CD4-positive, alpha-beta T cell (primary cell): ENCODE measurements around the gene CR1L. TPM values are rescaled to one million over a fixed set of nuclear protein-coding genes. Genes with fewer than 3 reads are reported as not detected.
"Not testable (repeated sequence)": the region's sequence is repeated elsewhere in the genome, so short reads cannot be mapped to it uniquely, and the experiment has no call there.

ENCODE experiments used
- ATAC-seq: fragments of 200-7000 bp; cut with Tn5 transposase; one replicate; pipeline ENCODE4 v1.10.0; 2022; ENCODE audit warnings: mild to moderate bottlenecking; ENCODE audit not compliant: poor library complexity
- CTCF ChIA-PET: fragments of 350-600 bp; sonication (Branson Sonifier 250); formaldehyde crosslinking; loops from one replicate; lab custom pipeline; 2021; ENCODE audit warnings: antibody characterized with exemption, inconsistent platforms; lab: Charles Lee
- POLR2A ChIA-PET: fragments of 350-600 bp; sonication (Branson Sonifier 250); formaldehyde crosslinking; loops from one replicate; lab custom pipeline; 2021; ENCODE audit warnings: antibody characterized with exemption, inconsistent platforms; lab: Charles Lee
- DNase-seq, 14 experiments: peaks; one replicate each; pipeline ENCODE4 v3.0.0-alpha.2; 2013 to 2020; ENCODE audit warnings: mixed read lengths in 2 of 14
- H3K27ac ChIP-seq, 2 donors: one replicate each; pipeline versions ENCODE4 v1.5.1 to v1.7.0; 2013; ENCODE audit warnings: low read length in 2 of 2, low read depth in 1 of 2, mild to moderate bottlenecking in 1 of 2
- H3K27me3 ChIP-seq, 2 experiments: 1 replicate in 1 of 2; 2 replicates in 1 of 2; pipeline versions ENCODE4 v1.6.1 to v1.7.0; 2013; ENCODE audit warnings: low read length in 2 of 2, control low read depth in 1 of 2, mild to moderate bottlenecking in 1 of 2, moderate library complexity in 1 of 2; ENCODE audit not compliant: insufficient read depth in 2 of 2, control insufficient read depth in 1 of 2
- H3K36me3 ChIP-seq: one replicate; pipeline ENCODE4 v1.6.1; 2013; ENCODE audit warnings: low read length, control low read depth; ENCODE audit not compliant: insufficient read depth
- H3K4me1 ChIP-seq: one replicate; pipeline ENCODE4 v1.6.1; 2013; ENCODE audit warnings: low read length, control low read depth; ENCODE audit not compliant: insufficient read depth
- H3K4me3 ChIP-seq: one replicate; pipeline ENCODE4 v1.5.1; 2013; ENCODE audit warnings: mild to moderate bottlenecking, low read length, moderate library complexity
- H3K9me3 ChIP-seq, 2 experiments: 1 replicate in 1 of 2; 2 replicates in 1 of 2; pipeline versions ENCODE4 v1.6.1 to v1.7.0; 2013; ENCODE audit warnings: low read length in 2 of 2, mild to moderate bottlenecking in 2 of 2, control low read depth in 1 of 2, moderate library complexity in 1 of 2; ENCODE audit not compliant: control insufficient read depth in 1 of 2, insufficient read depth in 1 of 2
- H3K27ac Mint-ChIP-seq: one replicate; pipeline ENCODE4 v1.8.0; 2020; ENCODE audit warnings: mixed read lengths
- H3K27me3 Mint-ChIP-seq: one replicate; pipeline ENCODE4 v1.8.0; 2021; ENCODE audit warnings: mixed read lengths
- H3K36me3 Mint-ChIP-seq: one replicate; pipeline ENCODE4 v1.8.0; 2021; ENCODE audit warnings: low read depth, mixed read lengths
- H3K4me1 Mint-ChIP-seq: one replicate; pipeline ENCODE4 v1.8.0; 2021; ENCODE audit warnings: low read depth, mixed read lengths
- H3K4me3 Mint-ChIP-seq: one replicate; pipeline ENCODE4 v1.8.0; 2020; ENCODE audit warnings: mild to moderate bottlenecking, mixed read lengths
- H3K9me3 Mint-ChIP-seq: one replicate; pipeline ENCODE4 v1.8.0; 2020; ENCODE audit warnings: mixed read lengths
- CTCF ChIP-seq: fragments of 200-600 bp; IDR thresholded peaks from one replicate; pipeline ENCODE4 v1.8.0; 2022; ENCODE audit warnings: antibody characterized with exemption, mild to moderate bottlenecking
- intact Hi-C, 2 experiments: fragments of 100-400 bp; cut with DNase I in 1 of 2; cut with micrococcal nuclease in 1 of 2; formaldehyde crosslinking; loops; one replicate each; pipeline versions ENCODE4 v1.15.1 to v1.9.0; 2023 to 2025; cut with DNase I, micrococcal nuclease
- total RNA-seq, 174 experiments: library from RNA in 2 of 174; stranded (reverse) in 2 of 174; gene quantifications; one replicate each; pipeline ENCODE4 v1.2.3 and lab custom pipeline; 2021 to 2026

The CR1L gene
- total RNA-seq, 2 experiments from 2014 or later = not detected

DNA sequence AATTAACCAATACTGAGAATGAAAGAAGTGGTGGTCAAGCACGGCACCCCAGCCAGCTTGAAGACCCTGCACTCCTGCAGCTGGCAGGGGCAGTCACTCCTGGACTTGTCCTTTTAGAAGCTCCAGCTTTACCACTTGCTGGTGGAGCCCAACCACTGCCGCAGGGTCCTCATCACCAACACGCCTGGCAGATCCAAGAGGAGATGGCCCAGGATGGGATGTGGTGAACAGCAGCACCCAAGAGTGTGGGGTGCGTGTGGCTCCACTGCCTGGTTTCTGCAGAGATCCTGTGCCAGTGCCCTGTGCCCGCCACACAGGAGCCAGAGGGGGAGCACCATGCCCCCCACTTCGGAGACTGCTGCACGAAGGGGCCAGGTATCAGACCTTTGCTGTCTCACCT, 13.5 kb downstream of the CR1L start:
- ATAC-seq = no peak
- Histone ChIP-seq H3K36me3 (no peaks in the 10 kb centered on the region), H3K4me3 (no peak overlapping the region), H3K4me1 (no peaks in the 10 kb centered on the region), H3K27ac (no peak overlapping the region), H3K27me3 (no peaks in the 10 kb centered on the region), H3K9me3 (peaks cover 0 to 4% of the 10 kb centered on the region in 2 experiments)
- Mint-ChIP-seq H3K36me3 (no peaks in the 10 kb centered on the region), H3K4me1 (no peaks in the 10 kb centered on the region), H3K27ac (no peak overlapping the region), H3K9me3 (no peaks in the 10 kb centered on the region), H3K27me3 (peaks cover 16% of the 10 kb centered on the region), H3K4me3 (no peak overlapping the region)
- TF ChIP-seq CTCF = no peak
- intact Hi-C loops = loop anchor here (10.0 kb wide), 2 partner anchors 136 to 306 kb away; no protein-coding TSS in a partner anchor
- DNase-seq = no peak
- CTCF ChIA-PET = no interaction called here
- POLR2A ChIA-PET = no interaction called here

GRCh38 chr1:207658904-207659485, 14.1 kb downstream of the CR1L start:
- no peaks in the 10 kb centered on the region for H3K4me1 ChIP-seq
- Mint-ChIP-seq H3K27ac (no peak overlapping the region), H3K4me3 (no peak overlapping the region), H3K9me3 (no peaks in the 10 kb centered on the region), H3K4me1 (no peaks in the 10 kb centered on the region), H3K36me3 (no peaks in the 10 kb centered on the region), H3K27me3 (peaks cover 22% of the 10 kb centered on the region)
- H3K27me3 ChIP-seq = no peaks in the 10 kb centered on the region
- no peak for TF ChIP-seq CTCF
- no peaks in the 10 kb centered on the region for H3K36me3 ChIP-seq
- intact Hi-C loops = loop anchor here (10.0 kb wide), 2 partner anchors 136 to 306 kb away; no protein-coding TSS in a partner anchor
- ATAC-seq (no peak), DNase-seq (no peak)
- H3K4me3 ChIP-seq = no peak overlapping the region
- CTCF ChIA-PET = no interaction called here
- peaks cover 0 to 4% of the 10 kb centered on the region in 2 experiments for H3K9me3 ChIP-seq
- no peak overlapping the region for H3K27ac ChIP-seq
- POLR2A ChIA-PET = no interaction called here

- H3K9me3 ChIP-seq = peaks cover 0 to 4% of the 10 kb centered on the region in 2 experiments
- DNase-seq = no peak
- ATAC-seq = no peak
- TF ChIP-seq CTCF = no peak
- Mint-ChIP-seq H3K4me3 (no peak overlapping the region), H3K4me1 (no peaks in the 10 kb centered on the region), H3K27me3 (peaks cover 28% of the 10 kb centered on the region), H3K36me3 (no peaks in the 10 kb centered on the region), H3K9me3 (no peaks in the 10 kb centered on the region), H3K27ac (no peak overlapping the region)
- ChIA-PET POLR2A (interaction anchor here (0.6 kb wide), 1 partner anchor 512 kb away, joined by 3 read pairs; no protein-coding TSS in a partner anchor), CTCF (no interaction called here)
- intact Hi-C loops = loop anchor here (10.0 kb wide), 2 partner anchors 135 to 305 kb away; no protein-coding TSS in a partner anchor
- H3K36me3 ChIP-seq = no peaks in the 10 kb centered on the region
- H3K27me3 ChIP-seq = no peaks in the 10 kb centered on the region
- no peak overlapping the region for H3K4me3 ChIP-seq
- no peaks in the 10 kb centered on the region for H3K4me1 ChIP-seq
- no peak overlapping the region for H3K27ac ChIP-seq
Measured at GRCh38 chr1:207659545-207660153, 14.7 kb downstream of the CR1L start.

- POLR2A ChIA-PET, H3K4me3 Mint-ChIP-seq, intact Hi-C loops, H3K9me3 Mint-ChIP-seq, H3K36me3 ChIP-seq, ATAC-seq, H3K36me3 Mint-ChIP-seq, H3K27ac ChIP-seq, DNase-seq, H3K4me1 Mint-ChIP-seq, CTCF ChIA-PET, H3K9me3 ChIP-seq, H3K27ac Mint-ChIP-seq, H3K4me3 ChIP-seq, H3K4me1 ChIP-seq: not testable (repeated sequence)
- H3K27me3 Mint-ChIP-seq = peaks cover 40% of the 10 kb centered on the region
- peaks cover 4 to 11% of the 10 kb centered on the region in 2 experiments for H3K27me3 ChIP-seq
Measured at GRCh38 chr1:207661420-207661819, 16.5 kb downstream of the CR1L start.
